HG03039 (cell line): ENCODE results near the gene ATP5PD.
"Not testable (repeated sequence)": the region's sequence is repeated elsewhere in the genome, so short reads cannot be mapped to it uniquely, and the experiment has no call there.

Experiments used
- ATAC-seq: cut with Tn5 transposase; IDR thresholded peaks from one replicate; pipeline ENCODE4 v1.9.1; 2021; ENCODE audit warnings: mild to moderate bottlenecking, moderate library complexity; ENCODE audit not compliant: unreplicated experiment

The ATP5PD gene

GRCh38 chr17:75059369-75060345 lies 12.9 kb upstream of the ATP5PD start:
- ATAC-seq: no peak

- ATAC-seq: no peak
These were observed 5.2 kb upstream of the ATP5PD start for GRCh38 chr17:75051941-75052340.

GRCh38 chr17:75049706-75050105 lies 2.9 kb upstream of the ATP5PD start:
- ATAC-seq: no peak

- no peak for ATAC-seq
These were observed 2.3 kb upstream of the ATP5PD start for GRCh38 chr17:75049057-75049456.

GRCh38 chr17:75048249-75048878 lies 1.6 kb upstream of the ATP5PD start:
- ATAC-seq: no peak

GRCh38 chr17:75047398-75048098 lies 779 bp upstream of the ATP5PD start:
- ATAC-seq: peak; percentile 4

- not testable (repeated sequence) for ATAC-seq
These were observed 793 bp downstream of the ATP5PD start for GRCh38 chr17:75045946-75046406.

GRCh38 chr17:75044716-75045115 lies 2.1 kb downstream of the ATP5PD start:
- ATAC-seq: no peak

- ATAC-seq: not testable (repeated sequence)
These were observed 3.0 kb downstream of the ATP5PD start for GRCh38 chr17:75043789-75044188.

- ATAC-seq: no peak
These were observed 5.0 kb downstream of the ATP5PD start for GRCh38 chr17:75041656-75042280.

GRCh38 chr17:75039238-75039637 lies 7.5 kb downstream of the ATP5PD start:
- no peak for ATAC-seq

- ATAC-seq: no peak
These were observed 10.0 kb downstream of the ATP5PD start for GRCh38 chr17:75036643-75037268.

- peak; percentile 41 for ATAC-seq
These were observed 12.4 kb downstream of the ATP5PD start for GRCh38 chr17:75034236-75034908.

- ATAC-seq: peak; percentile 35
These were observed 13.2 kb downstream of the ATP5PD start for GRCh38 chr17:75033346-75034235.

- ATAC-seq: no peak
These were observed 14.0 kb downstream of the ATP5PD start for GRCh38 chr17:75032720-75033280.

- no peak for ATAC-seq
These were observed 14.6 kb downstream of the ATP5PD start for GRCh38 chr17:75031972-75032719.

GRCh38 chr17:75030161-75030560 lies 16.6 kb downstream of the ATP5PD start:
- no peak for ATAC-seq

GRCh38 chr17:75026650-75027049 lies 20.1 kb downstream of the ATP5PD start:
- not testable (repeated sequence) for ATAC-seq
